Measurements from ENCODE around the gene MAP4. TPM values are rescaled to one million over a fixed set of nuclear protein-coding genes. Genes with fewer than 3 reads are reported as not detected.

Gene MAP4
- total RNA-seq, 1 experiment from 2014 or later, result 108 TPM

- intact Hi-C loops (cut with micrococcal nuclease), result no loop called here
- no peaks in the 10 kb centered on the region for H4K20me1 ChIP-seq (ENCODE audit: low read length)
- H3K27ac ChIP-seq (ENCODE audit: low read length), result no peak overlapping the region
- H3K9me2 ChIP-seq (replicated peaks; ENCODE audit: low read length), result no peaks in the 10 kb centered on the region
- H3K9me3 ChIP-seq (ENCODE audit: low read length), result no peaks in the 10 kb centered on the region
- H3K36me3 ChIP-seq (ENCODE audit: low read depth, low read length), result no peaks in the 10 kb centered on the region
- no peak overlapping the region for H2AFZ ChIP-seq (ENCODE audit: low read length)
- H3F3A ChIP-seq (ENCODE audit: low read length, unreplicated experiment), result no peaks in the 10 kb centered on the region
- H3K4me3 ChIP-seq (ENCODE audit: low read length), result no peak overlapping the region
- TF ChIP-seq EZH2phosphoT487 (IDR thresholded peaks at IDR 0.05; ENCODE audit: borderline replicate concordance, low read length) (no peak), EZH2 (IDR thresholded peaks at IDR 0.05; ENCODE audit: low read length, unreplicated experiment) (no peak)
- TF ChIP-seq, protein P1, sequence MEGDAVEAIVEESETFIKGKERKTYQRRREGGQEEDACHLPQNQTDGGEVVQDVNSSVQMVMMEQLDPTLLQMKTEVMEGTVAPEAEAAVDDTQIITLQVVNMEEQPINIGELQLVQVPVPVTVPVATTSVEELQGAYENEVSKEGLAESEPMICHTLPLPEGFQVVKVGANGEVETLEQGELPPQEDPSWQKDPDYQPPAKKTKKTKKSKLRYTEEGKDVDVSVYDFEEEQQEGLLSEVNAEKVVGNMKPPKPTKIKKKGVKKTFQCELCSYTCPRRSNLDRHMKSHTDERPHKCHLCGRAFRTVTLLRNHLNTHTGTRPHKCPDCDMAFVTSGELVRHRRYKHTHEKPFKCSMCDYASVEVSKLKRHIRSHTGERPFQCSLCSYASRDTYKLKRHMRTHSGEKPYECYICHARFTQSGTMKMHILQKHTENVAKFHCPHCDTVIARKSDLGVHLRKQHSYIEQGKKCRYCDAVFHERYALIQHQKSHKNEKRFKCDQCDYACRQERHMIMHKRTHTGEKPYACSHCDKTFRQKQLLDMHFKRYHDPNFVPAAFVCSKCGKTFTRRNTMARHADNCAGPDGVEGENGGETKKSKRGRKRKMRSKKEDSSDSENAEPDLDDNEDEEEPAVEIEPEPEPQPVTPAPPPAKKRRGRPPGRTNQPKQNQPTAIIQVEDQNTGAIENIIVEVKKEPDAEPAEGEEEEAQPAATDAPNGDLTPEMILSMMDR (conservative IDR thresholded peaks at IDR 0.05; ENCODE audit: low read depth, low read length), result no peak
- BruUV-seq (replicated peaks), result no TSS peak
- no peak overlapping the region for H3K4me2 ChIP-seq (ENCODE audit: low read length)
- H3K4me1 ChIP-seq (ENCODE audit: insufficient read depth, low read length), result peaks cover 10% of the 10 kb centered on the region
- 0 out of 2 replicates have a peak, but pooled peaks cover 10% of the 10 kb centered on the region for H3K79me2 ChIP-seq (ENCODE audit: low read length)
- DNase-seq, result no peak
- POLR2A ChIA-PET (ENCODE audit: unreplicated experiment), result no interaction called here
- no peak for ATAC-seq
- H3K9ac ChIP-seq (ENCODE audit: low read length), result no peak overlapping the region
- CTCF ChIA-PET, result no interaction called here
- H3K27me3 ChIP-seq (ENCODE audit: low read length), result no peaks in the 10 kb centered on the region
Measured at GRCh38 chr3:47950453-47951169, 65.6 kb downstream of the MAP4 start.

DNA sequence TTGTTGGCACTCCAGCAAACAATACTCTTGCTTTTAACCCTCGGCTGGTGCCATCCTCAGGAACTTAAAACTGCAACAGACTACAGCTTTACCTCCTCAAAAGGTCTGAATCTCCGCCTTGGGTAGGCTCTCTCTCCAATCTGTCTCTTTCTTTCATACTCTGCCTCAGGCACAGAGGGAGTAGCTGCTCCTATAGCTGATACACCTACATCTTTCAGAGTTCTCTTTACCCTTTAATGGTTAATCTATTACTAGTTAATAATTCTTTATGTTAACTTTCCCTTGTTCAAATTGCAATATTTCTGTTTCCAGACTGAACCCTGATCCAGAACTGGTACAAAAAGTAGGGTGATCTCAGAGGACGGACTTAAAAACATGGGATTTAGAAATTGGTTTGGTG, 66.2 kb downstream of the MAP4 start:
- H3K4me3 ChIP-seq (ENCODE audit: low read length), result no peak overlapping the region
- no peak overlapping the region for H3K9ac ChIP-seq (ENCODE audit: low read length)
- no peak overlapping the region for H3K4me2 ChIP-seq (ENCODE audit: low read length)
- H3K27ac ChIP-seq (ENCODE audit: low read length), result no peak overlapping the region
- POLR2A ChIA-PET (ENCODE audit: unreplicated experiment), result no interaction called here
- intact Hi-C loops (cut with micrococcal nuclease), result no loop called here
- no peaks in the 10 kb centered on the region for H3K9me3 ChIP-seq (ENCODE audit: low read length)
- H3K36me3 ChIP-seq (ENCODE audit: low read depth, low read length), result no peaks in the 10 kb centered on the region
- no peaks in the 10 kb centered on the region for H3K27me3 ChIP-seq (ENCODE audit: low read length)
- TF ChIP-seq, protein P1 (conservative IDR thresholded peaks at IDR 0.05; ENCODE audit: low read depth, low read length), result no peak
- TF ChIP-seq EZH2 (IDR thresholded peaks at IDR 0.05; ENCODE audit: low read length, unreplicated experiment) (no peak), EZH2phosphoT487 (IDR thresholded peaks at IDR 0.05; ENCODE audit: borderline replicate concordance, low read length) (no peak)
- no peaks in the 10 kb centered on the region for H3F3A ChIP-seq (ENCODE audit: low read length, unreplicated experiment)
- H2AFZ ChIP-seq (ENCODE audit: low read length), result no peak overlapping the region
- DNase-seq (no peak), ATAC-seq (no peak)
- CTCF ChIA-PET, result no interaction called here
- no peaks in the 10 kb centered on the region for H4K20me1 ChIP-seq (ENCODE audit: low read length)
- no TSS peak for BruUV-seq (replicated peaks)
- 0 out of 2 replicates have a peak, but pooled peaks cover 10% of the 10 kb centered on the region for H3K79me2 ChIP-seq (ENCODE audit: low read length)
- peaks cover 10% of the 10 kb centered on the region for H3K4me1 ChIP-seq (ENCODE audit: insufficient read depth, low read length)
- no peaks in the 10 kb centered on the region for H3K9me2 ChIP-seq (replicated peaks; ENCODE audit: low read length)

GRCh38 chr3:47940232-47940631, 76.0 kb downstream of the MAP4 start:
- no peak for ATAC-seq
- BruUV-seq (replicated peaks), result no TSS peak
- Histone ChIP-seq H3K9ac (ENCODE audit: low read length) (no peak overlapping the region), H3K9me2 (replicated peaks; ENCODE audit: low read length) (no peaks in the 10 kb centered on the region), H3K4me2 (ENCODE audit: low read length) (no peak overlapping the region), H3K4me1 (ENCODE audit: insufficient read depth, low read length) (no peaks in the 10 kb centered on the region), H3K4me3 (ENCODE audit: low read length) (no peak overlapping the region), H3K27ac (ENCODE audit: low read length) (no peak overlapping the region), H4K20me1 (ENCODE audit: low read length) (no peaks in the 10 kb centered on the region), H3K36me3 (ENCODE audit: low read depth, low read length) (no peaks in the 10 kb centered on the region), H3K79me2 (ENCODE audit: low read length) (0 out of 2 replicates have a peak, but pooled peaks cover 12% of the 10 kb centered on the region), H3F3A (ENCODE audit: low read length, unreplicated experiment) (no peaks in the 10 kb centered on the region), H3K9me3 (ENCODE audit: low read length) (no peaks in the 10 kb centered on the region), H3K27me3 (ENCODE audit: low read length) (no peaks in the 10 kb centered on the region), H2AFZ (ENCODE audit: low read length) (no peak overlapping the region)
- ChIA-PET POLR2A (ENCODE audit: unreplicated experiment) (no interaction called here), CTCF (no interaction called here)
- no peak for TF ChIP-seq EZH2phosphoT487 (IDR thresholded peaks at IDR 0.05; ENCODE audit: borderline replicate concordance, low read length)
- TF ChIP-seq, protein P1 (conservative IDR thresholded peaks at IDR 0.05; ENCODE audit: low read depth, low read length), result no peak
- no peak for TF ChIP-seq EZH2 (IDR thresholded peaks at IDR 0.05; ENCODE audit: low read length, unreplicated experiment)
- no peak for DNase-seq
- intact Hi-C loops (cut with micrococcal nuclease), result no loop called here

Data from PC-3 (cell line).